Measurements from ENCODE around the gene EIF2S3B.

EIF2S3B gene

GRCh38 chr12:10528174-10528953 is 22.7 kb downstream of the EIF2S3B start:
- TF ChIP-seq CTCF (conservative IDR thresholded peaks at IDR 0.05; ENCODE audit: control insufficient read depth, insufficient read depth, low read depth, low read length): no peak
- no peak overlapping the region for H3K4me3 ChIP-seq (ENCODE audit: control insufficient read depth, low read depth, low read length)
- no peak for DNase-seq (ENCODE audit: low read depth)

- no peak overlapping the region for H3K4me3 ChIP-seq (ENCODE audit: control insufficient read depth, low read depth, low read length)
- no peak for DNase-seq (ENCODE audit: low read depth)
Measured at GRCh38 chr12:10529603-10530002, 23.9 kb downstream of the EIF2S3B start.

GRCh38 chr12:10537721-10538120 is 32.0 kb downstream of the EIF2S3B start:
- no peak overlapping the region for H3K4me3 ChIP-seq (ENCODE audit: control insufficient read depth, low read depth, low read length)
- no peak for DNase-seq (ENCODE audit: low read depth)
- no peak for TF ChIP-seq CTCF (conservative IDR thresholded peaks at IDR 0.05; ENCODE audit: control insufficient read depth, insufficient read depth, low read depth, low read length)

More at GRCh38 chr12:10529603-10530002, 23.9 kb downstream of the EIF2S3B start:
- no peak for TF ChIP-seq CTCF (conservative IDR thresholded peaks at IDR 0.05; ENCODE audit: control insufficient read depth, insufficient read depth, low read depth, low read length)

GRCh38 chr12:10540776-10541205 is 35.1 kb downstream of the EIF2S3B start:
- peak; percentile 89 for DNase-seq (ENCODE audit: low read depth)
- no peak overlapping the region for H3K4me3 ChIP-seq (ENCODE audit: control insufficient read depth, low read depth, low read length)
- TF ChIP-seq CTCF (conservative IDR thresholded peaks at IDR 0.05; ENCODE audit: control insufficient read depth, insufficient read depth, low read depth, low read length): no peak

GRCh38 chr12:10543499-10543898 is 37.8 kb downstream of the EIF2S3B start:
- DNase-seq (ENCODE audit: low read depth): no peak
- TF ChIP-seq CTCF (conservative IDR thresholded peaks at IDR 0.05; ENCODE audit: control insufficient read depth, insufficient read depth, low read depth, low read length): no peak
- H3K4me3 ChIP-seq (ENCODE audit: control insufficient read depth, low read depth, low read length): no peak overlapping the region

- no peak for DNase-seq (ENCODE audit: low read depth)
- no peak for TF ChIP-seq CTCF (conservative IDR thresholded peaks at IDR 0.05; ENCODE audit: control insufficient read depth, insufficient read depth, low read depth, low read length)
- no peak overlapping the region for H3K4me3 ChIP-seq (ENCODE audit: control insufficient read depth, low read depth, low read length)
Measured at GRCh38 chr12:10551375-10551774, 45.7 kb downstream of the EIF2S3B start.

Data from fibroblast of mammary gland (primary cell).